ENCODE data around the gene KCTD20.
"Not testable (repeated sequence)": the region's sequence is repeated elsewhere in the genome, so short reads cannot be mapped to it uniquely, and the experiment has no call there.

KCTD20 gene

GRCh38 chr6:36463676-36464075 is 20.9 kb downstream of the KCTD20 start:
- TF ChIP-seq ZNF274 (IDR thresholded peaks at IDR 0.05; ENCODE audit: low read depth, low read length), result no peak

GRCh38 chr6:36464233-36464632 is 21.4 kb downstream of the KCTD20 start:
- no peak for TF ChIP-seq ZNF274 (IDR thresholded peaks at IDR 0.05; ENCODE audit: low read depth, low read length)
- no peak overlapping the region for H3K4me3 ChIP-seq (ENCODE audit: low read length)

More at GRCh38 chr6:36463676-36464075, 20.9 kb downstream of the KCTD20 start:
- H3K4me3 ChIP-seq (ENCODE audit: low read length), result no peak overlapping the region

DNA sequence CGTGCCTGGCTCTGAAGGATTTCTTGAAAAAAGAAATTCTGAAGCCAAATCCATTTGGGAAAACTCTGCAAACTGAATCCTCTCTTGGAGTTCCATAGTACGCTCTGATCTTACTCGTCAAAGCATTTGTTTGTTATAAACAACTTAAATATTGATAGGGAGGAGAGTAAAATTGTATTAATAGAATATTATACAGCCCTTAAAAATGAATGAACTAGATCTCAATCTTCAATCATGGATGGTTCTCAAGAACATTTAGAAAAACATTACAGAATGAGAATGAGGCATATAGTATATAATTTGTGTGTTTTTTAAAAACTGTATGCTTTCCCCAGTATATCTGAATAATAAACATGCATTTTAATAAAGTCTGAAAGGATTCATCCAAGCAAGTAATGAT is 24.8 kb downstream of the KCTD20 start:
- no peak overlapping the region for H3K4me3 ChIP-seq (ENCODE audit: low read length)
- no peak for TF ChIP-seq ZNF274 (IDR thresholded peaks at IDR 0.05; ENCODE audit: low read depth, low read length)

- H3K4me3 ChIP-seq (ENCODE audit: low read length), result no peak overlapping the region
- TF ChIP-seq ZNF274 (IDR thresholded peaks at IDR 0.05; ENCODE audit: low read depth, low read length), result no peak
Measured at GRCh38 chr6:36469148-36469661, 26.4 kb downstream of the KCTD20 start.

- no peak overlapping the region for H3K4me3 ChIP-seq (ENCODE audit: low read length)
Measured at GRCh38 chr6:36469946-36470345, 27.1 kb downstream of the KCTD20 start.

DNA sequence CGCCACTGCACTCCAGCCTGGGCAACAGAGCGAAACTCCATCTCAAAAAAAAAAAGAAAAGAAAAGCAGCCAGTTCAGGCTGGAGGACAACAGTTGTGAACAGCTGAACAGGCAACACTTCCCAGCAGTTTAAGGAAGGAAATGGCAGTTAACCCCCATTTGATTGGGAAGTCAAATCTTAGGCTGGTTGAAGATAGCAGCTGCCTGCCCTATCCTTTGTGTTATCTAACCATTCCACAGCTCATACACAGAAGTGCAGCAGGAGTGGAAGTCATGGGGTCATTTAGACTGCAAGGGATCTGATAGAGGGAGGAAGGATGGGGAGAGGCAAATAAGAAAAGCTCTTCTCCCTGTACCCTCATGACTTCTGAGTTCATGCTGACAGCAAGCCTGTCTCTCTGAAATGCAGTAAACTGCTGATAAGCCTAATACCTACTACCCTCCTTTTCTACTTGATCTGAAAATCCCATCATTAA is 35.3 kb downstream of the KCTD20 start:
- no peak overlapping the region for H3K4me3 ChIP-seq (ENCODE audit: low read length)
- TF ChIP-seq ZNF274 (IDR thresholded peaks at IDR 0.05; ENCODE audit: low read depth, low read length), result no peak

More at GRCh38 chr6:36469946-36470345, 27.1 kb downstream of the KCTD20 start:
- no peak for TF ChIP-seq ZNF274 (IDR thresholded peaks at IDR 0.05; ENCODE audit: low read depth, low read length)

GRCh38 chr6:36479256-36479655 is 36.5 kb downstream of the KCTD20 start:
- TF ChIP-seq ZNF274 (IDR thresholded peaks at IDR 0.05; ENCODE audit: low read depth, low read length), result no peak
- H3K4me3 ChIP-seq (ENCODE audit: low read length), result no peak overlapping the region

- not testable (repeated sequence) for H3K4me3 ChIP-seq (ENCODE audit: low read length)
Measured at GRCh38 chr6:36483326-36483725, 40.5 kb downstream of the KCTD20 start.

DNA sequence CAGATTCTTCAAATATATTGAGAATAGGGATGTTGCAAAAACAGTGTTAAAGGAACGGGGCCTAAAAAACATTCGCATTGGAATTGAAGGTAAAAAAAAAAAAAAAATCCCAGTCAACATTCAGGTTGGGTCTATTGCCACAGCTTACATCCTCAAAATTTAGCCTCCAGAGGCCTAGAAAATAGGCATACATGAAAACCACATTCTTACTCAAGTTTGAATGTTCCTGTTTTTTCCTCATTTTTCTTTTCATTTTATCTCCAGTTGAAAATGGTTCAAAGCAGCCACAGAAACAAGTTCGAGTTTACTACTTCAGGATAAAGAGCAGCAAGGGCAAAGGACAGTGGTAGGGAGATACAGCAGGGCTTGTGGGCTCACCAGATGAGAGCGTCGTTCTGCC is 41.9 kb downstream of the KCTD20 start:
- H3K4me3 ChIP-seq (ENCODE audit: low read length), result no peak overlapping the region
- TF ChIP-seq ZNF274 (IDR thresholded peaks at IDR 0.05; ENCODE audit: low read depth, low read length), result no peak

GRCh38 chr6:36487698-36488097 is 44.9 kb downstream of the KCTD20 start:
- no peak overlapping the region for H3K4me3 ChIP-seq (ENCODE audit: low read length)
- no peak for TF ChIP-seq ZNF274 (IDR thresholded peaks at IDR 0.05; ENCODE audit: low read depth, low read length)

- H3K4me3 ChIP-seq (ENCODE audit: low read length), result no peak overlapping the region
Measured at GRCh38 chr6:36488221-36488620, 45.4 kb downstream of the KCTD20 start.

DNA sequence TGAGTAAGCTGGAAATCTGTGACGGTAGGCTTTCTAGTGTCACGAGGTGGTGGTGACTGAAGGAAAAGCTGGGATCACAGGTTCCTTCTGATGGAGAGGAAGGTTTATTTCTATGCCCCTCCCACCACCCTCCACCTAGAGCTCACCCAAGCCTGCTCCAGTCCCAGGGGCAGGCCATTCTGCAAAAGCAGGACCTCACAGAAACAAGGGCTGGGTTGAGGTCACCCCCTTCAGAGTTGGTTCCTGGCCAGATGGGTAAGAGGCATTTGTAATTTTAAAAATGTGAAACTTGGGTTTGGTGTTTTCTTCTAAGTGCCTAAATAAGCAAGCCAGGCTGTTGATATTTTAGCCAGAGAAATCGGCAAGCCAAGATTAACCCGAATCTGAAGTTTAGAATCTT is 46.6 kb downstream of the KCTD20 start:
- H3K4me3 ChIP-seq (ENCODE audit: low read length), result no peak overlapping the region
- no peak for TF ChIP-seq ZNF274 (IDR thresholded peaks at IDR 0.05; ENCODE audit: low read depth, low read length)

More at GRCh38 chr6:36488221-36488620, 45.4 kb downstream of the KCTD20 start:
- no peak for TF ChIP-seq ZNF274 (IDR thresholded peaks at IDR 0.05; ENCODE audit: low read depth, low read length)

GRCh38 chr6:36491378-36491965 is 48.7 kb downstream of the KCTD20 start:
- H3K4me3 ChIP-seq (ENCODE audit: low read length), result no peak overlapping the region
- TF ChIP-seq ZNF274 (IDR thresholded peaks at IDR 0.05; ENCODE audit: low read depth, low read length), result no peak

DNA sequence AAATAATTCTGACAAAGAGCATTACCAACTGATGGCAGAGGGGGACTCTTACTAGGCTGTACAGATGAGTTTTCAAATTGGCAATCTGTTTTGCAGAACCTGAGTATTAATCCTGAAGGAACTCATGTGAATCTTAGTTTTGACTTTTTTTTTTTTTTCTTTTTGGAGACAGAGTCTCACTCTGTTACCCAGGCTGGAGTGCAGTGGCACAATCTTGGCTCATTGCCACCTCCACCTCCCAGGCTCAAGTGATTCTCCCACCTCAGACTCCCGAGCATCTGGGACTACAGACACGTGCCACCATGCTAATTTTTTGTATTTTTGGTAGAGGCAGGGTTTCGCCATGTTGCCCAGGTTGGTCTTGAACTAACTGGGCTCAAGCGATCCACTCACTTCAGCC is 49.3 kb downstream of the KCTD20 start:
- no peak overlapping the region for H3K4me3 ChIP-seq (ENCODE audit: low read length)
- no peak for TF ChIP-seq ZNF274 (IDR thresholded peaks at IDR 0.05; ENCODE audit: low read depth, low read length)

DNA sequence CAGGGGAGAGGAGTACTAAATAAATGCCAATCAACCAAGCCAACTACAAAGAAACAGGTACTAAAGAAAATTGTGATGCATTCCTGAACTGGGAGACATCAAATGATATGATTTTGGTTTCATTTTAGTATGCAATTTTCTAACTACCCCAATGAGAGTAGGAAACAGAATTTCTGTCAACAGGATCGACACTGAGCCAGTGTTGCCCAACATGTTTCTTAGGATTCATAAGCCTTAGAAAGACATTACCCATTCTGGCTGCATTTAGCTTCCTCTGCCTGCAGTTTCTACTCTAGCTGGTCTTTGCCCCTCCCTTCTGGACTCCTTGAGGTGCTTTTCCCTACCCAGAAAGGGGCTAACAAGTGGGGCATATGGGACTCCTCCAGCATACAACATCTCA is 49.8 kb downstream of the KCTD20 start:
- no peak overlapping the region for H3K4me3 ChIP-seq (ENCODE audit: low read length)
- no peak for TF ChIP-seq ZNF274 (IDR thresholded peaks at IDR 0.05; ENCODE audit: low read depth, low read length)

DNA sequence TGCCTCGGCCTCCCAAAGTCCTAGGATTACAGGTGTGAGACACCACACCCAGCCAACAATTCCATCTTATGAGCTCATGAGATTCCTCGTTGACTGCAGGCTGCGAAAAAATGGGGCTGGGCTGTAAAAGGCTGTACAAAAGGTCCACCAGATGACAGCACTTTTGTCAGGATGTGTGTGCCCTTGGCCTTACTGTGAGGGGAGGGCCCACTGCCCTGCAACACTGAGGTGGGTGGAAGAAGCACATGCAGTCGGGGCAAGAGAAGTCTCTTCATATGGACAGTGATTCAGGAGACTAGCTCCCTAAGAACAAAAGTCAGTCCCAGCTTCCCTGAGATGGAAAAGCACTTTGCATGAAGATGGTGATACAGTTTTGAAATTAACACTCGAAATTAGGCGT is 50.5 kb downstream of the KCTD20 start:
- H3K4me3 ChIP-seq (ENCODE audit: low read length), result no peak overlapping the region
- TF ChIP-seq ZNF274 (IDR thresholded peaks at IDR 0.05; ENCODE audit: low read depth, low read length), result no peak

Data from GM08714 (cell line).